NCI-H2107 treated with DMSO at 0.1 percent for 48 hours (cell line): ENCODE measurements around the gene YIPF3.
"Not testable (repeated sequence)": the region's sequence is repeated elsewhere in the genome, so short reads cannot be mapped to it uniquely, and the experiment has no call there.

Experiments used
- DNase-seq: peaks from one replicate; lab custom pipeline; 2025; ENCODE audit not compliant: unreplicated experiment; lab: John Stamatoyannopoulos, UW

Gene YIPF3

DNA sequence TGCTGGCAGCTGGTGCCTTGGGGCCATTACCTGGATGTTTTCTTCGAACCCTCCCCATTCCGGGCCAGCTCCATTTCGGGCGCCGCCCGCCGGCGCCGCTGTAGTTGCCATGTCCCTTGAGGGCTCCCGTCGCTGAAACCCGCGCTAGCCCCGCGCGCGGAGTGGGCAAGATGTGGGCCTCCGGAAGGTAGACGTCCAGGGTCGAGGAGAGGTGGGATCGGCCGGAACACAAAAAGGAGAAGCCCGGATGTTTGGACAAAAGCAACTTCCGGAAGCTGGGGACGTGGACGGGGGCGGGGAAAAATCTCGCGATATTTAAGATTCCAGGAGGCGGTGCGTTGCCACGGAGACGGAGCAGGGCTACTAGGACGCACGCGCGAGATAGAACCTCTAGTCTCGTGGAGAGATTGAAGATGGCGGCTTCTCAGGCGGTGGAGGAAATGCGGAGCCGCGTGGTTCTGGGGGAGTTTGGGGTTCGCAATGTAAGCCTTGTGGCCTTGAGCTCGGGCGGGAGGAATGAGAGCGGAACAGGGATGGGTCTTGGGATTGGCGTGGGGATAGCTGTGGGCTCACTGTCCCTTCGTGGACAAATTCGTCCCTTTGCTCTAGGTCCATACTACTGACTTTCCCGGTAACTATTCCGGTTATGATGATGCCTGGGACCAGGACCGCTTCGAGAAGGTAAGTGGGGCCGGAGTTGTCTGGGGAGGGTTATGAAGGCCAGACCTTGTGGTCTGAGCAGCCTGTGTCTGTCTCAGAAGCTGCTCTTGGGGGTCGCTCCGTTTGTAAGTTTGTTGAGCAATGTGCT, at the start of gene YIPF3, which contains the start of gene POLR1C:
Gene YIPF3, minus strand, starts transcription at position 230 of the 808 bp plus-strand sequence. Its CDS starts 119 bp downstream, at position 111.
Gene POLR1C, plus strand, starts transcription at position 393 of the 808 bp plus-strand sequence. Its CDS starts 21 bp downstream, at position 414.
- DNase-seq = peak; percentile 89

DNA sequence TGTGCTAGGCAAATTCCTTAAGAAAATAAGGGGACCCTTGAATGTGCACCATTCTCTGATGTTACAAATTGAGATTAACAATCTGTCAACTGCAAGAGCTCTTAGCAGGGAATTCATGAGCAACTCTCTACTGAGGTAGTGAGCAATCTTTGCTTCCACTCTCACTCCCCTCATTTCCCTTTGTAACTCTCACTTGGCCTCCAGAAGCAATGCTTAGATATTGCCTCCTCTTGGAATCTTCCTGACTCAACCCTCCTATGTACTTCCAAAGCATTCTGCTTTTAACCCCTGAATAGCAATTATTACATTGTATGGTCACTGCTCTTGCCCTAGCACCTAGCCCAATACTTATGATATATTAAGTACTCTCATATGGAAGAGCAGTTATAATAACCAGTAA, 42.6 kb upstream of the YIPF3 start:
- DNase-seq = no peak

DNA sequence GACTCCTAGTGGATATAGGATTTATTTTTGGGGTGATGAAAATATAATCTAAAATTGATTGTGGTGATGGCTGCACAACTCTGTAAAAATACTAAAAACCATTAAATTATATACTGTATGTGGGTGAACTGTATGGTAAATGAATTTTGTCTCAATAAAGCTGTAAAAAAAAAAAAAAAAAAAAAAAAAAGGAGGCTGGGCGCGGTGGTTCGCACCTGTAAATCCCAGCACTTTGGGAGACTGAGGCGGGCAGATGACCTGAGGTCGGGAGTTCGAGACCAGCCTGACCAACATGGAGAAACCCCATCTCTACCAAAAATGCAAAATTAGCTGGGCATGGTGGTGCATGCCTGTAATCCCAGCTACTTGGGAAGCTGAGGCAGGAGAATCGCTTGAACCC, 40.9 kb upstream of the YIPF3 start:
- not testable (repeated sequence) for DNase-seq

DNA sequence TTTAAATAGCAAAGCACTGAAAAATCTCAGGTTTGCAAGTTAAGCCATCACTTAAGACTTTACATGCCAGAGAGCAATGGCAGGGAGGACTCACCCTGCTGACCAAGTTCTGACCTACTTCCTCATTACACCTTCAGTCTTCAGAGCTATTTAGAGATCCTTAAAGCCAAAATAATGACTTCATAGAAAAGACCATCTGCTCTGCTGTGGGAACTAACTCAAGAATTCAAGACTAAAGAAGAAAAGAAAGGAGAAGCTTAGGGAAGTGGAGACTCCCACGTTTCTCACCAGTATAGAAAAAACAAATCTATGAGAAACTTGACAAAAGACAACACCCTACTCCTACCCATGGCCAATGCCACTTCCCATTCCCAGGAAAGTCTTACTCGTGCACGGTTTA, 30.5 kb upstream of the YIPF3 start:
- DNase-seq = no peak

DNA sequence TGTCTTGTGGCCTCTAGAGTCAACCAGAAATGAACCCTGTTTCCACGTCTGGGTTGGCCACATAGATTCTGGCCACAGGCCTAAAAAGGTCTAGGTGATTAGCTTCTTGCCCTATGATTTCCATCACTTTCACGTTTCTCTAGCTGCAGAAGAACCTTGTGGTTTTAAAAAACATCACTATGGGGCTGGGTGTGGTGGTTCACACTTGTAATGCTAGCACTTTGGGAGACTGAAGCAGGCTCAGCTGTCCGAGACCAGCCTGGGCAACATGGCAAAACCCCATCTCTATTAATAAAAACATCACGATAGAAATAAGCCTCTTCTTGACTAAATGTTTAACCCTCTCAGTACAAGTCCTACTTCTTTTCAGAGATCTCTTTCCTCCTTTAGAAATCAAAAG, 27.7 kb upstream of the YIPF3 start:
- DNase-seq = no peak

DNA sequence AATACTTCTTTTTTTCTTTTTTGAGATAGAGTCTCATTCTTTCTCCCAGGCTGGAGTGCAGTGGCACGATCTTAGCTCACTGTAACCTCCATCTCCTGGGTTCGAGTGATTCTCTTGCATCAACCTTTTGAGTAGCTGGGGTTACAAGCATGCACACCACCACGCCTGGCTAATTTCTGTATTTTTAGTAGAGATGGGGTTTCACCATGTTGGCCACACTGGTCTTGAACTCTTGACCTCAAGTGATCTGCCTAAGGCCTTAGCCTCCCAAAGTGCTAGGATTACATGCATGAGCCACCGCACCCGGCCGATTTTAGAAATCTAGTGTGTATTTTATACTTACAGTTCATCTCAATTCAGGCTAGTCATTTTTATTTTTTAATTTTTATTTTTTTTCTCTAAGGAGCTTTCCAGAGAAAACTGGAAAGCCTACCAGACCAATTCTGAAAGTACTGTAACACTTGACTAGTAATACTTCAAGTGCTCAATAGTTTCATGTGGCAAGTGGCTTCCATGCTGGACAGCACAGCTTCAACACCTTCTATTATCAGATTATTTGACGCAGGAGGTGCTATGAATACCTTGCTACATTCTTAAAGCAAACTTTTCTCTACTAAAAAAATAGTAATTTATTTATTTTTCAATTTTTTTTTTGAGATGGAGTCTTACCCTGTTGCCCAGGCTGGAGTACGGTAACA, 25.2 kb upstream of the YIPF3 start:
- DNase-seq = no peak

DNA sequence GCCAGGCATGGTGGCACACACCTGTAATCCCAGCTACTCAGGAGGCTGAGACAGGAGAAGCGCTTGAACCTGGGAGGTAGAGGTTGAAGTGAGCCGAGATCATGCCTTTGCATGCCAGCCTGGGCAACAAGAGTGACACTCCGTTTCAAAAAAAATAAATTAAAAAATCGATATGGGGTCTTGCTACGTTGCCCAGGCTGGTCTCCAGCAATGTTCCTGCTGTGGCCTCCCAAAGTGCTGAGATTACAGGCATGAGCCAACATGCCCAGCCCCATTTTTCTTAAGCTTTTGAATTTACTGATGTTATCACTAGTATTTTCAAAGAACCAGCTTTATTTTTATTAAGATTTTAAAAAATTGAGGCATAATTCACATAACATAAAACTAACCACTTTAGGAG, 23.8 kb upstream of the YIPF3 start:
- DNase-seq = no peak

DNA sequence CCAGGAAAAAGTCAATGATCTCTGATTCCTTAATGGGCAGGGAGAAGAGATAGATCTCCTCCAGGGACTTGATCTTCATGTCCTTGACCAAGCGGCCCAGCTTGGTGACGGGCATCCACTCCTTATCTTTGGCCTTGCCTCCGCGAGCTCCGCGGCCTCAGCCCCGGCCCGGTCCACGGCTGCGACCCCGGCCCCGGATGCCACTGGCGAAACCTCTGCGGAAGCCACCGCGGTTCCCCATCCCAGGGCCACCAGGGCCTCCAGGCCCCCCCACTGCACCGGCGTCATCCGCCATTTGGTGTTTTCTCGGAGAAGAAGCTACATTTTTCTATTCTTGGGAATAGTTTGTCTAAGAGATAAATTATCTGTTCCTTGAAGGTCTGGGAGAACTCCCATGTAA, 22.7 kb upstream of the YIPF3 start:
- DNase-seq = not testable (repeated sequence)

DNA sequence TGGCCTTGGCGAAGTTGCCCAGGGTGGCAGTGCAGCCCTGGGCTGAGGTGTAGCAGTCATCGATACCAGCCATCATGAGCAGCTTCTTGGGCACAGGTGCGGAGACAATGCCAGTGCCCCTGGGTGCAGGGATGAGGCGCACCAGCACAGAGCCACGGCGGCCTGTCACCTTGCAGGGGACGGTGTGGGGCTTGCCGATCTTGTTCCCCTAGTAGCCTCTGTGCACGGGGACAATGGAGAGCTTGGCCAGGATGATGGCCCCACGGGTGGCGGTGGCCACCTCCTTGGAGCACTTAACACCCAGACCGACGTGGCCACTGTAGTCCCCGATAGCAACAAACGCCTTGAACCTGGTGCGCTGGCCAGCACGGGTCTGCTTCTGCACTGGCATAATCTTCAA, 22.3 kb upstream of the YIPF3 start:
- not testable (repeated sequence) for DNase-seq

DNA sequence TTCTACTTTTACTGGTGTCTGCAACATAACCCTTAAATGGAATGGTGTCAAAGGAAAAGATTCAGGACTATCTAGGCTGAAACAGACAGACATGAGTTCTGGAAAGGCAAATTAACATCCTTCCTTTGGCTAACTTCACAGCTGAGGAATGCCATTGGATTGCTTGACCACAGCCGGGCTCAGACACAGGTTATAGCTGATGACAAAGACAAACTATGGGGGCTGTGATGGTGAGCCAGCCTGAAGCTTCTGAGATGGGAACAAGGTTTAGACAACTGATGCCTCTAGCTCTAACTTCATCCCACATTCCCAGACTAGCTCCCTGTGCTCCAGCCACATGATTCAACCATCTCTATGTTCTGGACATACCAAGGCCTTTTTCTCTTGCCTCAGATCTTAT, 15.5 kb upstream of the YIPF3 start:
- no peak for DNase-seq

DNA sequence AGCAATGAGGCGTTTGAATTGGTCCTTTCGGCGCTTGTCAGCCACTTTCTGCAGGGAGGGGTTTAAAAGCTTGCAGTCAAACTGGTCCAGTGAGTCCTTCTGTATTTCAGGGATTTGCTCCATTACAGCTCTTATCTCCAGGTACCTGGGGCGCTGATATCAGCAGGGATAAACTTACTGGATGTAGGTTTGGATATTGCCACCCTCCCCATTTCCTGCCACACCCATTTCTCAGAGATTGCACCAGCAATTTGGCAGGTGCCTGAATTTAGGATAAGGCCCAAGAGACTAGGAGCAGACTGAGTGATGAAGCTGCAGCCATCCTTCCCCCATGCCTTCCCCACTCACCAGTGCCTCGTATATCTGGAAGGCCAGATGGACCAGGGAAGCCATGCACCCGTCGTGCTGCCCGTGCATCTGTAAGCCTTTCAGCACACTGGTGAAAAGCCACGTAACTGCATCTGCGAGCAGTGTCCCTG, 7.8 kb upstream of the YIPF3 start:
- no peak for DNase-seq

DNA sequence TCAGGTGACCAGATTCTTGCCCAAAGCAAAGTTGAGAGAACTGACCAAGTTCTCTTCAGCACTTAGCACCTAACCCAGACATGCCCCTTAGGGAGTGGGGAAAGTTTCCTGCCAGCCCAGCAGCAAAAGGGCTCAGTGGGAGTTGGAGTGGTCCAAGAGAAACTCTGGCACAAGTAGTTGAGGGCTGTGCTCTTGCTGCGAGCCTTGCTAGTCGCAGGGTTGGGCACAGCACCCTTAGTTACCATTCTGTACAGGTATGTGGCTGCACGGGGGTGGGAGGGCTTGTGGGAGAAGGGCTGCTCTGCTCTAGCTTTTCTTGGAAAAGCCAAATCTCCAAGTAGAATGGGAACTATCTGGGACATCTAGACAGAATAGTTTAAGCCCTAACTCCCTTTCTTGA, 6.6 kb upstream of the YIPF3 start:
- DNase-seq = no peak

DNA sequence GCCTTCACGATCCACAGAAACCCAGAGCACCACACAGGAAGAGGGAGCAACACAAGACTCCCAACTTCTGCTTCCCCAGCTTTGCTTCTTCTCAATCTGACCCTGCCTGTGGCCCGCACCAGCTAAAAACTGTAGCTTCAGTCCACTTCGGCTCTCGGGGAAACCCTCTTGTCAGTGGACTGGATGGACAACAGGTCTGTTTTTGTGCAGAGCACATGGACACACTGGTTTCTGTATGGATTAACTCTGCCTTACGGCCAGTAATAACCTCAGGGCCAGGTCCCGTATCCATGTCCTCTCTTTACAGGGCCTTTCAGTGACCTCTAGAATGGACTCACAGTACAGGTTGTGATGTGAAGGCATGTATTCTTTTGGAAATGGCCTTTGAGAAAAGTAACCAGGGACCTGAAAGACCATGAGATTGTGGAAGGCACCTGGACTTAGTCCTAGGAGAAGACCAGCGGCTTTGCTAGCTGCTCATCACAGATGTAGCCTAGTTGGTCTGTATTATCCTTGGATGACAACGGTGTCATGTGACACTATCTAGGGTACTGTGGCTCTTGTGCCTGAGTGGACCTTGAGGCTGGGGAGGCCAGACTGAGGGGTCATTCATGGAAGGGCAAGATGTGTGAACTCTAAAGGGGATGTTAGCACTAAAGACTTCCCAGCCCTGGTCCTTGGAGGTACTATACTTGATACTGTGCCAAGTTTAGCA, 6.0 kb upstream of the YIPF3 start:
- no peak for DNase-seq

DNA sequence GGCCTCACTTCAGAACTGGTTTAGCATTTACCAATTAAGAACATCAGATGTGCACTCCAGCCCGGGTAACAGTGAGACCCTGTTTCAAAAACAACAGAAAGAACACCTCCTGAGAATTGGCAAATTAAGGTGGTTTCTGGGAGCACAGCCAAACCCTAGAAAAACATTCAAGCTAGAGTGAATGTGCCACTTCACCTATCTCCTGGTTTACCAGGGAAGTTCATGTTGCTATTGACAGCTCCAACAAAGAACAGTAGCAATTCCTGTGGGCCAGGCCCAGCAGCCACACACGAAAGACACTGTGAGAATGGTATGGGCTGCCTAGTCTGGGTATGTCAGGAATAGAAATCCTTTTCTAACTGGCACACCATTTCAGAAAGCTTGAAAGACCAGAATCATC, 5.1 kb upstream of the YIPF3 start:
- DNase-seq = peak; percentile 37

DNA sequence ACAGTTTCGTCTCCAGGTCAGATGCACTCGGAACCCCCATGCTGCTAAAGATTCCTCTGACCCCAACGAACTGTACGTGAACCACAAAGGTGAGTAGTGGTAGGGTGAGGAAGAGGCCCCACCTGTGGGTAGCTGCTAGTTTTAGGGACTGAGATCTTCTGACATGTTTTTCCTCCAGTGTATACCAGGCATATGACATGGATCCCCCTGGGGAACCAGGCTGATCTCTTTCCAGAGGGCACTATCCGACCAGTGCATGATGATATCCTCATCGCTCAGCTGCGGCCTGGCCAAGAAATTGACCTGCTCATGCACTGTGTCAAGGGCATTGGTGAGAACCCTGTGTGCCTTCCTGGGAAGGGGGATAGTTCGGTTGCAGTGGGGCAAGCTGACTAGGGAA, 3.4 kb upstream of the YIPF3 start:
- DNase-seq = no peak

DNA sequence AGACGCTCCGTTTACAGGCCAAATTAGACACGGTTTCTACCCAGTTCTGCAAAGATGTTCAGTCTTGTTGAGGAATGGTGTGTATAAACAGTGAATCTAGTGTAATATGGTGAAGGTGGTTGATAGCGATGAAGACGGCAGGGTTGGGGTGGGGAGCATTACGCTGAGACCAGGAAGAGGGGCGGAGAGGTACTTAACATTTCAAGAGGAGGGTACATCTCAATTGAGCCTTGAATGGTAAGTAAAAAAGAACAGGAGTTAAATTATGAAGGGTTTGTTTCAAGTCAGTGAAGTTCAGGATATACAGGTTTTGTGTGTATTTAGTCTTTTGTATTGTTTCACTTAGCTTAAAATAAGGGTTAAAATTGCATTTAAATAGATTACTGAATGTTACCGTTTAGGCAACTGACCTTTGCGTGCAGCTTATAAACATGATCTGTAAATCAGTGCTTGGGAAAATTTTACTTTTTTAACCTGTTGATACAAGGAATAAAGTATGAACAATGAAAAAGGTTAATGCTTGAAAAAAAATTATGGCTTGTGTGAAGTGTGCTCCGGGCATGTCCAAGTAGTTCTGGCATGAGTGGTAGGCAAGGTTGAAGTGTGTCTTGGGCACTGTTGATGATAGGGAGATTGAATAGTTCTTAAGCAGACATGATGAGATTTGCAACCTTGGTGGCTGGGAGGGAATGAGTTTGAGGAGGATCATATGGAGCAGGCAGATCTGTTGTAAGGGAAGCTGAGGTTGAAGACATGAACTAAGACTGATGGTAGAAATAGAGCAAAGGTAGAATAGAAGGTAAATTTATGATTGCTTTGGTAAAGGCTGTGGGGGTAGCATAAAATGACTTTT, 1.0 kb upstream of the YIPF3 start:
- DNase-seq = no peak

DNA sequence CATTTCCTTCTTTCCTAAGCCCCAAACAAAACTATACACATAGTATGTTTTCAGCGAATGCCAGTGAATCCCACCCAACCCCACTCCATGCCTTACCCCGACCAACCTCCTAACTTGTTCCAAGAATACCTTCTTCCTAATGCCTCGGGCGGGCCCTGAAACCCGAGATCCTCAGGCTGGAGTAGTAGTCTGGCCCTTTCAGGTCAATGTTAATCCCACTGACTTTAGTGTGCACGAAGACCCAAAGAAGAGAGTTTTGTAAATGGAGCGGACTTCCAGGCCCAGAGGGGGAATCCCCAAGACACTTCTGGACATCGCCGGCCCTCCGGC, 394 bp downstream of the YIPF3 start:
- DNase-seq = no peak

DNA sequence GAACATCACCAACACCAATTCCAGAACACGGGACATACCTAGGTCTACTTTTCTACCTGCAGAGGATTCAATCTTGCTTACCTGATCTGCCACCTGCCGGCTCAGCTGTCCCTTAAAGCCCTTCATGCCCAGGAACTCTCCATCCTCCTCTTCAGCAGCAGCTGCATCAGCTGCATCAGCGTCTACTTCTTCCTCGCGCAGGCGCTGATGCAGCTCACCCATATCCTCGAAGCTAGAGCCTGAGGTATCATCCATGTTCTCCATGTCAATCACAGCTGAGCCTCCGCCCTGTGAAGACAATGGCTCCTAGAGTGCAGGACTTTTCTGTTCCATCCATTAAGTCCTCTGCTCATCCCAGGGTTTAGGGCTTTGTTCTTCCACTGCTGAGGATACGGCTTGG, 918 bp downstream of the YIPF3 start:
- DNase-seq = no peak

DNA sequence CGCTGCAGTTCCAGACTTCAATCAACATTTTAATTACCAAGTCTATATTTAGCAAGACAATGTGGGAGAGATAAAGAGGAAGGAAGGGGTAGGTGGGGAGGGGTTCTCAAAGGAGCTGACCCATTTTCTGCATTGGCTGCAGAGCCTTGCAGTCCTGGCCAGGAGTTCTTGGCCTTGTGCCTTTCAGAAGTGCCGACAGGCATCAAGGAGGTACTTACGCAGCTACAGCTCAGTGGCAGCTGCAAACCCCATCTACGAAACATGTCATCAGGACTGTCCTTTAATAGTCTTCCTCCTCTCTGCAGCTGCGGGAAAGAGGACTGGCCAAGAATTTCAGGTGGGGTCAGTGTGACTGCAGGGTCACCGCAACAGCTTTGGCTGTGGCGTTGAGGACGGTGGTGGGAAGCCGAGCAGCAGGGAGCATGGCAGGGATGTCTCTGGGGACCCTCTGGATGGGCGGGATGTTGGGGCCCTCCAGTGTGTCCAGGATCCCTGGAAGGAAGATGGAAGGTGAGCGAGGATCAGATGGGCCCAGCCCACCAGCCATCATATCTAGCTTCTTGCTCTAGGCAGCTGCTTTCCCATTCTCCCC, 4.8 kb downstream of the YIPF3 start:
- DNase-seq = no peak

DNA sequence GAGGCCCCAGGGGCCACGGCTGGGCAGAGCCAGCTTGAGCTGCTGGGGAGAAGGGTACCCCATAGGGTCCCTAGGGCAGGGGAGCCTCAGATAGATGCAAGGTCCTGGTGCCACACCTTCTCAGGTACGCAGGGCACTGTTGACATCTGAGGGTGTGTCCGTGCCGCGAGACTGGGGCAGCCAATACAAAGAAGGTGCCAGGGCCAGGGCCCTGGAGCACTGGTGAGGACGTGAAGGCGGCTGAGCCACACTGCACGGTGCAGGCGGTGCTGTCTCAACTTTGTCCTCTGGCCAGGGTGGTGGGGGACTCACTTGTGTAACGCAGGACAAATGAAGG, 5.9 kb downstream of the YIPF3 start:
- no peak for DNase-seq
